Uterus (tissue), 2 donors: ENCODE results near the gene USP47.

Experiments used
- POLR2A ChIP-seq, 2 donors: fragments of 450-650 bp; IDR thresholded peaks; one replicate each; pipeline ENCODE4 v1.6.1; 2016; ENCODE audit warnings: antibody characterized with exemption in 2 of 2, mild to moderate bottlenecking in 1 of 2, moderate library complexity in 1 of 2
- TF ChIP-seq, protein P1 (sequence below), 4 experiments: fragments of 200-600 bp in 2 of 4; fragments of 450-650 bp in 2 of 4; sonication (generic) in 2 of 4; IDR thresholded peaks; one replicate each; pipeline ENCODE4 v1.5.1; 2016 to 2019; ENCODE audit warnings: antibody characterized with exemption in 4 of 4, mild to moderate bottlenecking in 2 of 4, moderate library complexity in 1 of 4

- TF ChIP-seq, protein P1, sequence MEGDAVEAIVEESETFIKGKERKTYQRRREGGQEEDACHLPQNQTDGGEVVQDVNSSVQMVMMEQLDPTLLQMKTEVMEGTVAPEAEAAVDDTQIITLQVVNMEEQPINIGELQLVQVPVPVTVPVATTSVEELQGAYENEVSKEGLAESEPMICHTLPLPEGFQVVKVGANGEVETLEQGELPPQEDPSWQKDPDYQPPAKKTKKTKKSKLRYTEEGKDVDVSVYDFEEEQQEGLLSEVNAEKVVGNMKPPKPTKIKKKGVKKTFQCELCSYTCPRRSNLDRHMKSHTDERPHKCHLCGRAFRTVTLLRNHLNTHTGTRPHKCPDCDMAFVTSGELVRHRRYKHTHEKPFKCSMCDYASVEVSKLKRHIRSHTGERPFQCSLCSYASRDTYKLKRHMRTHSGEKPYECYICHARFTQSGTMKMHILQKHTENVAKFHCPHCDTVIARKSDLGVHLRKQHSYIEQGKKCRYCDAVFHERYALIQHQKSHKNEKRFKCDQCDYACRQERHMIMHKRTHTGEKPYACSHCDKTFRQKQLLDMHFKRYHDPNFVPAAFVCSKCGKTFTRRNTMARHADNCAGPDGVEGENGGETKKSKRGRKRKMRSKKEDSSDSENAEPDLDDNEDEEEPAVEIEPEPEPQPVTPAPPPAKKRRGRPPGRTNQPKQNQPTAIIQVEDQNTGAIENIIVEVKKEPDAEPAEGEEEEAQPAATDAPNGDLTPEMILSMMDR (IDR thresholded peaks at IDR 0.05) = no peak
- no peak for TF ChIP-seq POLR2A (IDR thresholded peaks at IDR 0.05)
Measured at GRCh38 chr11:11988681-11989261, 147.0 kb downstream of the USP47 start.
